NCI-H510A (cell line): ENCODE measurements around the gene CROCC2.

Experiments used
- DNase-seq: peaks from one replicate; lab custom pipeline; 2025; lab: John Stamatoyannopoulos, UW

The CROCC2 gene

GRCh38 chr2:240933966-240934700 lies 28.0 kb downstream of the CROCC2 start:
- DNase-seq = no peak

- DNase-seq = no peak
Observed at GRCh38 chr2:240934701-240935102, 28.6 kb downstream of the CROCC2 start.

GRCh38 chr2:240935103-240935876 lies 29.2 kb downstream of the CROCC2 start:
- DNase-seq = no peak

GRCh38 chr2:240936106-240936505 lies 30.0 kb downstream of the CROCC2 start:
- DNase-seq = no peak

- no peak for DNase-seq
Observed at GRCh38 chr2:240946046-240946445, 39.9 kb downstream of the CROCC2 start.

- no peak for DNase-seq
Observed at GRCh38 chr2:240946654-240947053, 40.5 kb downstream of the CROCC2 start.

GRCh38 chr2:240947176-240947575 lies 41.0 kb downstream of the CROCC2 start:
- DNase-seq = no peak

GRCh38 chr2:240947607-240948006 lies 41.5 kb downstream of the CROCC2 start:
- no peak for DNase-seq

- DNase-seq = no peak
Observed at GRCh38 chr2:240948086-240948485, 42.0 kb downstream of the CROCC2 start.

GRCh38 chr2:240948905-240949790 lies 43.0 kb downstream of the CROCC2 start:
- DNase-seq = no peak

GRCh38 chr2:240949791-240950705 lies 43.9 kb downstream of the CROCC2 start:
- no peak for DNase-seq

GRCh38 chr2:240951045-240951594 lies 45.0 kb downstream of the CROCC2 start:
- no peak for DNase-seq

GRCh38 chr2:240952496-240953246 lies 46.5 kb downstream of the CROCC2 start:
- DNase-seq = no peak

GRCh38 chr2:240953426-240954410 lies 47.6 kb downstream of the CROCC2 start:
- no peak for DNase-seq

- no peak for DNase-seq
Observed at GRCh38 chr2:240954436-240955305, 48.5 kb downstream of the CROCC2 start.

- DNase-seq = no peak
Observed at GRCh38 chr2:240955306-240956170, 49.4 kb downstream of the CROCC2 start.
